ENCODE measurements around the gene HRK.

DNA sequence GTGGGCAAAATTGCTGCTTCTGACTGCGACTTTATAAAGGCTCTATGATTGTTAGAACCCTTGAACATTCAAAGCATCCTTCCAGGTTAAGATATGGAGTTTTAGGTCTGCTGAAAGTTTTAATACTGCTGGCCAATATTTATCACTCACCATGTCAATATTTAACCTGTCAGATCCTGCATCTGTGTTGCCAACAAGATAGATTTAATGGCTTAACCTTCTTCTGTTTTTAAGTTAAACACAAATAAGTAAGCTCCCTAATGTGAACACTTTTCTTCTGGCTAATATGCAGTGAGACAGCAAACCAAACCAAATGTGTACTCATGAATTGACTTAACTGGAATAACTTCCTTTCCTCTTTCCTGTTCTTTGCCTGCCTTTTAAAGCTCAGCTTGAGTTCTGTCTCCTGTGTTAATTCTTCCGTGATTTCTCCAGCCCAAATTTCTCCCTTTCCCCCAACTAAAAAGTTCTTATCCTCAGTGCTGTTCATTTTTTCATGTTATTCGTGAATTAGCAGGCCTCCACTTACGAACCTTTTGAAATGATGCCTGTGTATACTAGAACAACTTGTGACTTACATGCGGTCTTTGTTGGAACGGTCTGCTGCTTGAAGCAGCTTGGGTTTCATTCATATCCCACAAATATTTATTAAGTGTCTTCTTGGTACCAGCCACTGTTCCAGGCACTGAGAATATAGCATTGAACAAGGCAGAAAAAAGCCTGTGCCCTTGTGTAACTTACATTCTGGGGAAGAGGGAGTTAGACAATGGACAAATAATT, 38.7 kb upstream of the HRK start:
- TF ChIP-seq CTCF (IDR thresholded peaks at IDR 0.05) (no peak), POLR2A (IDR thresholded peaks at IDR 0.05) (no peak), EP300 (IDR thresholded peaks at IDR 0.05) (no peak)
